ENCODE results near the gene ZNF333. TPM values are rescaled to one million over a fixed set of nuclear protein-coding genes. Genes with fewer than 3 reads are reported as not detected.

Gene ZNF333
- total RNA-seq = 19.0 and 19.4 TPM in 2 replicates

GRCh38 chr19:14689598-14690503 is at the start of gene ZNF333:
Gene ZNF333 (plus strand): TSS chr19:14690048. CDS start chr19:14693492, 3,444 bp downstream.

GRCh38 chr19:14674764-14675163 is 15.1 kb upstream of the ZNF333 start, which contains the start of gene ADGRE3:
Gene ADGRE3 (minus strand): TSS chr19:14674844. CDS start chr19:14674770, 74 bp downstream.

DNA sequence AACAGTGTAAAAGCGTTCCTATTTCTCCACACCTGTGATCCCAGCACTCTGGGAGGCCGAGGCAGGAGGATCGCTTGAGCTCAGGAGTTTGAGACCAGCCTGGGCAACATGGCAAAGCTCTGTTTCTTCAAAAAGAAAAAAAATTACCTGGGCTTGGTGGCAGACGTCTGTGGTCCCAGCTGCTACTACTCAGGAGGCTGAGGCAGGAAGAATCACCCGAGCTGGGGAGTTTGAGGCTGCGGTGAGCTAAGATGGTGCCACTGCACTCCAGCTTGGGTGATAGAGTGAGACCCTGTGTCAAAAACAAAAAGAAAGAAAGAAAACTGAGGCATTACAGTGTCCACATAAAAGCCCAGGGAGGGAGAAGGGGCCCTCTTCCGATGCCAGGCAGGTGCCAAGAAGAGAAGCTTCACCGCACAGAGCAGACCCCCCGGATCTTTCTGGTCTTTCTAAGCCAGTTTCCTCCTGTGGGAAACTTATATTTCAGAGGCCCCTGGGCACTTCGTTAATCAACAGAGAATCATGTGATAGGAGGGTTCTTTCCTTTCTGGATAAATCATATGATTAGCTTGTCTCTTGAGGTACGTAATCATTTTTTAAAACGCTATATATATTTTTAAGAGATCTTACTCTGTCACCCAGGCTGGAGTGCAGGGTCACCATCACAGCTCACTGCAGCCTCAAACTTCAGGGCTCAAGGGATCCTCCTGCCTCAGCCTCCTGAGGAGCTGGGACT is 88.4 kb downstream of the ZNF333 start, which contains the start of gene ADGRE2:
TSS of gene ADGRE2 (minus strand) at position 451 of the 736 bp plus-strand sequence. CDS start 1,804 bp downstream, outside the sequence.

Other genes starting within 250 kb of the ZNF333 start
- gene PTGER1, start 214.7 kb upstream of the ZNF333 start, total RNA-seq = 15.5 and 35.5 TPM in 2 replicates
- gene GIPC1, start 193.9 kb upstream of the ZNF333 start, total RNA-seq = 145 and 146 TPM in 2 replicates
- gene DNAJB1, start 171.7 kb upstream of the ZNF333 start, total RNA-seq = 52.6 and 52.7 TPM in 2 replicates
- 19.9 and 22.3 TPM in 2 replicates for gene TECR, start 160.5 kb upstream of the ZNF333 start, total RNA-seq
- 315 and 451 TPM in 2 replicates for gene NDUFB7, start 118.0 kb upstream of the ZNF333 start, total RNA-seq
- 0.06 and 0.13 TPM in 2 replicates for gene CLEC17A, start 107.0 kb upstream of the ZNF333 start, total RNA-seq
- not detected in 2 replicates for gene ADGRE3, start 15.2 kb upstream of the ZNF333 start, total RNA-seq
- 0.06 and 0.26 TPM in 2 replicates for gene ADGRE2, start 88.5 kb downstream of the ZNF333 start, total RNA-seq
- gene OR7A5, start 145.1 kb downstream of the ZNF333 start, total RNA-seq = not detected in 2 replicates
- not detected in 2 replicates for gene OR7C1, start 145.1 kb downstream of the ZNF333 start, total RNA-seq
- not detected in 2 replicates for gene OR7A10, start 158.9 kb downstream of the ZNF333 start, total RNA-seq
- gene OR7A17, start 196.1 kb downstream of the ZNF333 start, total RNA-seq = not detected in 2 replicates